ENCODE results near the gene ATP5MG.

Gene ATP5MG

DNA sequence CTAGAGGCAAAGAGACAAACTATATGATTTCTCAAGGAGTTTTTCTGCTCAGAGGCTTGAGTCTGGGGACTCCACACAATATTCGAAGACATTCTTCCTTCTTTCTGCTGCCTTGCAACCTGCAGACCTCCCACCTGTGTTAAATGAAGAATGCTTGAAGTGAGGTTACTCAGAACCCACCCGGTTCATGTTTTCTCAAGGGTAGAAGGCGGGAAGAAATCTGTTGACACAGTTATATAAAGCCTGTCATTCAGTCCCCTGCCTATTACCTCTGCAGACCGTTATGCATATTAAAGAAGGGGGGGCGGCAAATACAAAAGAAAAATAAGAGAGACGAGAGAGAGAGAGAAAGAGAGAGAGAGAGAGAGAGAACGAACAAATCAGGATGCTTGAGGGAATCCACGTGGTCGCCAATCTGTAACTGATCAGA lies 32.7 kb downstream of the ATP5MG start:
- no peak overlapping the region for H3K27ac ChIP-seq
- TF ChIP-seq CTCF (conservative IDR thresholded peaks at IDR 0.05; ENCODE audit: low read depth), result no peak
- POLR2A ChIA-PET (ENCODE audit: low non-redundant PET), result no interaction called here
- no peak for DNase-seq (ENCODE audit: low spot score)
- CTCF ChIA-PET, result interaction anchor here (0.6 kb wide), 1 partner anchor 78 kb away, joined by 3 read pairs; no protein-coding TSS in a partner anchor

- TF ChIP-seq CTCF (conservative IDR thresholded peaks at IDR 0.05; ENCODE audit: low read depth), result no peak
- peak overlapping the region; percentile 96 for H3K27ac ChIP-seq
- CTCF ChIA-PET, result interaction anchor here (0.6 kb wide), 1 partner anchor 79 kb away, joined by 3 read pairs; no protein-coding TSS in a partner anchor
- DNase-seq (ENCODE audit: low spot score), result peak; percentile 20
- POLR2A ChIA-PET (ENCODE audit: low non-redundant PET), result no interaction called here
Observed at GRCh38 chr11:118434553-118435289, 33.3 kb downstream of the ATP5MG start.

- peak; percentile 37 for DNase-seq (ENCODE audit: low spot score)
- CTCF ChIA-PET, result interaction anchor here (0.8 kb wide), 1 partner anchor 12 kb away, joined by 4 read pairs; no protein-coding TSS in a partner anchor
- no peak for TF ChIP-seq CTCF (conservative IDR thresholded peaks at IDR 0.05; ENCODE audit: low read depth)
- POLR2A ChIA-PET (ENCODE audit: low non-redundant PET), result no interaction called here
- peak overlapping the region; percentile 96 for H3K27ac ChIP-seq
Observed at GRCh38 chr11:118435290-118435892, 34.0 kb downstream of the ATP5MG start.

DNA sequence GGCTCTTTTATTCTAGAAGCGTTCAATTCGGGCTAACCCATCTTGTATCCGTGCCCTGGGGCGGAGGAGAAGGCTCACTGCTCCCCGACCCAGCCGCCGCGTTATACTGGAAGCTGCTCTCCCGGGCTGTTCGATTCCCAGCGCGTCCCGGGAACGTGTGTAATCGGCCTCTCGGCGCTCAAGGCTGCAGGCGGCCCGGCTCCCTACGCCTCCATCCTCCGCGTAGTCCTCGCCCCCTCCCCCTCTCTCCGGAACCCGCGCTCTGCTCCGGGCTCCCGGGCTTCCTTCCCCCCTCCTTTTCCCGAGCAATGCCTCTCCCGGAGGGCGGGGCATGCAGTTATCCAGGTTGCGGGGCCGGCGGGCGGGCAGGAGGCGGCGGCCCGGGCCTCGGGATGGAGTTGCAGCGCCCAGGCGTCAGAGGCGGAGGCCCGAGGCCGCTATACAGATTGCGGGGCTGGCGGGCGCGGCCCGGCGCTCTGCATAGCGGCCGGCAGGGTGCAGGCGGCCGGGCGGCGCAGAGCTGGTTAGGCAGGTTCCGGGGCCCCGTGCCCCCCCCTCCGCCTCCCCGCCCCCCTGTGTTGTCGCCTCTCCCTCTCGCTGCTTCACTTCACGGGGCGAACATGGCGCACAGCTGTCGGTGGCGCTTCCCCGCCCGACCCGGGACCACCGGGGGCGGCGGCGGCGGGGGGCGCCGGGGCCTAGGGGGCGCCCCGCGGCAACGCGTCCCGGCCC lies 34.7 kb downstream of the ATP5MG start, which contains the start of gene KMT2A:
Gene KMT2A (plus strand): TSS at position 600 of the 732 bp plus-strand sequence. CDS start 21 bp downstream, at position 621.
- peak within 1 kb of the TSS; percentile 96 for H3K27ac ChIP-seq
- no peak for TF ChIP-seq CTCF (conservative IDR thresholded peaks at IDR 0.05; ENCODE audit: low read depth)
- CTCF ChIA-PET, result interaction anchor here (0.8 kb wide), 1 partner anchor 12 kb away, joined by 4 read pairs; no protein-coding TSS in a partner anchor

DNA sequence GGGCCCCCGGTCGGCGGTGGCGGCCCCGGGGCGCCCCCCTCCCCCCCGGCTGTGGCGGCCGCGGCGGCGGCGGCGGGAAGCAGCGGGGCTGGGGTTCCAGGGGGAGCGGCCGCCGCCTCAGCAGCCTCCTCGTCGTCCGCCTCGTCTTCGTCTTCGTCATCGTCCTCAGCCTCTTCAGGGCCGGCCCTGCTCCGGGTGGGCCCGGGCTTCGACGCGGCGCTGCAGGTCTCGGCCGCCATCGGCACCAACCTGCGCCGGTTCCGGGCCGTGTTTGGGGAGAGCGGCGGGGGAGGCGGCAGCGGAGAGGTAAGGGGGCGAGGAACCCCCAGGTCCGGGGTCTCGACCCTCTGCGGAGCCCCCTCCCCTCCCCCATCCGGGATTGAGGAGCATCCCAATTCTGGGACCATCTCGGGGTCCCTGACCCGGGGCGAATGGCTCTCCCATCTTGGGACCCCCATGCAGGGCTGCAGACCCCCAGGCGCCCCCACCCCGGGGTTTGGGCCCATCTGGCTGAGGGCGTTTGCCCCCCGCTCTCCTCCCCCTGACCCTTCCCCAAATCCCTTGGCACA lies 35.3 kb downstream of the ATP5MG start:
- CTCF ChIA-PET, result no interaction called here
- no peak for TF ChIP-seq CTCF (conservative IDR thresholded peaks at IDR 0.05; ENCODE audit: low read depth)
- POLR2A ChIA-PET (ENCODE audit: low non-redundant PET), result no interaction called here

More for the DNA sequence above, 34.7 kb downstream of the ATP5MG start, which contains the start of gene KMT2A:
- DNase-seq (ENCODE audit: low spot score), result peak; percentile 93
- POLR2A ChIA-PET (ENCODE audit: low non-redundant PET), result no interaction called here

More for the DNA sequence above, 35.3 kb downstream of the ATP5MG start:
- DNase-seq (ENCODE audit: low spot score), result peak; percentile 37
- peak overlapping the region; percentile 96 for H3K27ac ChIP-seq
